ENCODE measurements around the gene CD1B. TPM values are rescaled to one million over a fixed set of nuclear protein-coding genes. Genes with fewer than 3 reads are reported as not detected.

The CD1B gene
- total RNA-seq, 1 donor from 2014 or later = not detected

- DNase-seq (ENCODE audit: low read depth) (no peak), FAIRE-seq (no peak)
- Histone ChIP-seq H3K36me3 (ENCODE audit: control insufficient read depth, insufficient read depth, low read length) (no peaks in the 10 kb centered on the region), H3K27me3 (ENCODE audit: control insufficient read depth, insufficient read depth, low read length) (no peaks in the 10 kb centered on the region), H3K4me3 (ENCODE audit: low read depth, low read length) (no peak overlapping the region)
- TF ChIP-seq CTCF (IDR thresholded peaks at IDR 0.05; ENCODE audit: insufficient read depth, low read length, severe bottlenecking) = no peak
Measured at GRCh38 chr1:158362482-158362881, 31.2 kb upstream of the CD1B start.

- H3K27me3 ChIP-seq (ENCODE audit: control insufficient read depth, insufficient read depth, low read length) = no peaks in the 10 kb centered on the region
- DNase-seq (ENCODE audit: low read depth) (no peak), FAIRE-seq (no peak)
- TF ChIP-seq CTCF (IDR thresholded peaks at IDR 0.05; ENCODE audit: insufficient read depth, low read length, severe bottlenecking) = no peak
- no peaks in the 10 kb centered on the region for H3K36me3 ChIP-seq (ENCODE audit: control insufficient read depth, insufficient read depth, low read length)
- H3K4me3 ChIP-seq (ENCODE audit: low read depth, low read length) = no peak overlapping the region
Measured at GRCh38 chr1:158357441-158357840, 26.1 kb upstream of the CD1B start.

GRCh38 chr1:158356616-158357015 lies 25.3 kb upstream of the CD1B start:
- TF ChIP-seq CTCF (IDR thresholded peaks at IDR 0.05; ENCODE audit: insufficient read depth, low read length, severe bottlenecking) = no peak
- H3K4me3 ChIP-seq (ENCODE audit: low read depth, low read length) = no peak overlapping the region
- H3K36me3 ChIP-seq (ENCODE audit: control insufficient read depth, insufficient read depth, low read length) = no peaks in the 10 kb centered on the region
- DNase-seq (ENCODE audit: low read depth) (no peak), FAIRE-seq (no peak)
- no peaks in the 10 kb centered on the region for H3K27me3 ChIP-seq (ENCODE audit: control insufficient read depth, insufficient read depth, low read length)

- DNase-seq (ENCODE audit: low read depth) (no peak), FAIRE-seq (no peak)
- H3K4me3 ChIP-seq (ENCODE audit: low read depth, low read length) = no peak overlapping the region
- no peak for TF ChIP-seq CTCF (IDR thresholded peaks at IDR 0.05; ENCODE audit: insufficient read depth, low read length, severe bottlenecking)
- no peaks in the 10 kb centered on the region for H3K27me3 ChIP-seq (ENCODE audit: control insufficient read depth, insufficient read depth, low read length)
- no peaks in the 10 kb centered on the region for H3K36me3 ChIP-seq (ENCODE audit: control insufficient read depth, insufficient read depth, low read length)
Measured at GRCh38 chr1:158355773-158356285, 24.5 kb upstream of the CD1B start.

GRCh38 chr1:158354255-158354654 lies 22.9 kb upstream of the CD1B start:
- DNase-seq (ENCODE audit: low read depth) = no peak
- no peaks in the 10 kb centered on the region for H3K36me3 ChIP-seq (ENCODE audit: control insufficient read depth, insufficient read depth, low read length)
- no peaks in the 10 kb centered on the region for H3K27me3 ChIP-seq (ENCODE audit: control insufficient read depth, insufficient read depth, low read length)
- no peak for TF ChIP-seq CTCF (IDR thresholded peaks at IDR 0.05; ENCODE audit: insufficient read depth, low read length, severe bottlenecking)
- no peak for FAIRE-seq
- no peak overlapping the region for H3K4me3 ChIP-seq (ENCODE audit: low read depth, low read length)

Data from bronchial epithelial cell (primary cell).